HG03521 (cell line): Measurements from ENCODE around the gene EIF3I.

Experiments used
- ATAC-seq: cut with Tn5 transposase; IDR thresholded peaks from one replicate; pipeline ENCODE4 v1.9.1; 2021; ENCODE audit warnings: mild to moderate bottlenecking, moderate library complexity; ENCODE audit not compliant: unreplicated experiment

EIF3I gene

DNA sequence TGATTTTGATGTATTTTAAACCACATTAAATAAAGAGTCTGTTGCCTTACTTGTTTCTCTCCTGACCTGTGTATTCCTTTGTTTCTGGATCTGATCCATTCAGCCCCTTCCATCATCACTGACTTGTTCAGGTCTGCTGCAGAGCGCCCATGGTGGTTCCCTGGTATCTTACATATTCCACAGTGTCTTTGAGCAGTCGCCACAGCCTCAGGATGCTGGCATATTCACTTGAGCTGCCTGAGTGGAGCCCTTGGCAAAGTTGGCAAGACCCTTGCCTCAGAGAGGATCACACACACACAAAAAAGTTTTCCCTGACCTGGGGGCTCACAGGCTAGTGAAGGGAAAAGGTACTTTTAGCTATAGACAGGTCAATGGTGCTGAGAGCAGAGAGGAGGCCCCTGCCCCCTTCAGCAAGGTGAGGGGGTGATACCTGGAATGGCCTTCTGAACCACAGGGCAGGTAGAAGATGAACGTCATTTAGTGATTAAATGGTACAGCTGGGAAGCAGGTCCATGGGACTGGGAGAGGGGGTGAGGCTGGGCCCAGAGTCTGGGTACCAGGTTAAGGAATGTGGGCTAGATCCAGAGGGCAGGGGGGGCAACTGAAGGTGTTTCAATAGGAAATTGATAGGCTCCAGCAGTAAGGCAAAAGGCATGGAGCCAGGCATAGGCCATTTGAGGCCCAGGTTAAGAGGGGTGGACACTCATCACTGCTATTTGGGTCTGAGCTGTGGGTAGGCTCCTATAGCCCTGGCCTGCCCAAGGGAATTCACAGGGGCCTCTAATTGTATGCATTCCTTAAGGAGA is 23.8 kb upstream of the EIF3I start:
- ATAC-seq = no peak

DNA sequence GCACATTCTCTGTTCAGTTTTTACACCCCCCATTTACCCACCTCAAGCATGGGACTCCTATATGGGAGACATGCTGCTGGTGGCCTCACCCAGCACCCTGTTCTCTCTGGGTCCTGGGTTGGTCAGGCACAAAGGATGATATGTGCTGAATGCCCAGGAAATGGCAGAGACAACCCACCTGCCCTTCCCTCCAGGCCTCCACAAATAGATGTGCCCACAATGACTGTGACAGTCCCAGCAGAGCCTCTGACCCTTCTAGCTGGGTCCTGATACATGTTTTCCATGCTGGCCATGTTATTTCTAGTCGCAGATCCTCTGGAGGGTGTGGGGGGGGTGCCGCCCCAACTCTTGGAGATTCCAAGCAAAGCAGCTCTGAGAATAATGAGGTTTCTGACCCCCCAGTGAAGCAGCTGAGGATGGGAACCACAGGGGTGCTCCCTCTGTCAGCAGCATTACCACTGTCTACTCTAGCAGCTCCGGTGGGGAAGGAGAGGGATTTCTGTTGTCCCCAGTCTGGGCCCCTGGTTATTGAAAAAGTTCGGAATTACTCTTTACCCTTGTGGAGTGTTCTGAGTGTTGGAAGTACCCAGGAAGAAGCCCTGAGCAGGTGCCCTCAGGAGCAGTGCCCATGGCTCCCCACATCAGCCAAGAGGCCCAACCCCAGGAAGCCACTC is 23.0 kb upstream of the EIF3I start:
- ATAC-seq = no peak

DNA sequence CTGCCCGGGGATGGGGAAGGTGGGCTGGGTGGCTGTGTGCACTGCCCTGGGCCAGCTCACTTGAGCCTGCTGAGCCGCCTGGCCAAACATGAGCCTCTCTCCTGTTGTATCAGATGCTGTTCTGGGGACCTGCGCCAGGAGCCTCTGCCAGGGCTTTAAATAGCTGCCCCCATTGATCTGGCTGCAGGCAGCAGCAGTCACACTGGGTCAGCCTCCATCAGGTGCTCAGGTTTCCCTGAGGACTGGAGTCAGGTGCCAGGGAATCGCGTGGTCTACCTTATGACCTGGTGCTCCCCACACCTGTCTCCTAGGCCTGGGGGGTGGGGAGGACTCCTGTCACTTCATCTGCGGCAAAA is 22.5 kb upstream of the EIF3I start:
- no peak for ATAC-seq

DNA sequence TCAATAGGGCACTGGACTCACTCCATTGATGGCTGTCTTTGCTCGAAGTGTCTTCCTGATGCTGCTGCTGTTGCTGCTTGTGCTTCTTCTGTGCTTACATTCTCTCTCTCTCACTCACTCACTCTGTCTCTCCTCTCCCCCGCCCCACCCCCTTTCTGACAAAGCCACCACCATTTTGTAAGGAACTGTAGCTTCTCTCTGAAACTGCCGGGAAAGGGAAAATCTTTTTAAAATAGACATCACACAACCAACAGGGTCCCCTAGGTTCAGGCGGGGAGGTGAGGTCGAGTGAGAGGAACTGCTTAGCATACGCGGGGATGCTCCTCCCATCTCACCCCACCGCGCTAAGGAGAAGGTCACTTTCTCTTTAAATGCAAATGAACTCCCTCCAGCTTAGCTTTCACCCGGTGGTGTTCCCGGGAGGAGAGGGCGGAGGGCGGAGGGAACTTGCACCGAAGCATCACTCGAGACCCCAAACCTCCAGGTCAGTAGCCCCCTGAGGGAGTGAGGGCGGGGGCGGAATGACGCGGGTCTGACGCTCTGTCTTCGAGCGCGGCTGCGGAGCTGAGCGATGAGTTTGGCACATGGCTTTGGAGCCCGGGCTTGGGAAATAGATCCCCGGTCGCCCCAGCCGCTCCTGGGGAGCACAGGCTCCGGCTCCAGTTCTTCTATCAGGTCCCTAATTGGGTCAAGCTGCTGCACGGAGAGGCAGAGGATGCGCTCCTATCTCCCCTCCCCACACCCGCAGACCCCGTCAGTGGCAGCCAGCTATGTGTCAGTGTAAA is 21.8 kb upstream of the EIF3I start, which contains the start of gene CCDC28B:
Gene CCDC28B, plus strand, starts transcription at position 370 of the 785 bp plus-strand sequence. CDS start 1,341 bp downstream, outside the sequence.
- ATAC-seq = no peak

DNA sequence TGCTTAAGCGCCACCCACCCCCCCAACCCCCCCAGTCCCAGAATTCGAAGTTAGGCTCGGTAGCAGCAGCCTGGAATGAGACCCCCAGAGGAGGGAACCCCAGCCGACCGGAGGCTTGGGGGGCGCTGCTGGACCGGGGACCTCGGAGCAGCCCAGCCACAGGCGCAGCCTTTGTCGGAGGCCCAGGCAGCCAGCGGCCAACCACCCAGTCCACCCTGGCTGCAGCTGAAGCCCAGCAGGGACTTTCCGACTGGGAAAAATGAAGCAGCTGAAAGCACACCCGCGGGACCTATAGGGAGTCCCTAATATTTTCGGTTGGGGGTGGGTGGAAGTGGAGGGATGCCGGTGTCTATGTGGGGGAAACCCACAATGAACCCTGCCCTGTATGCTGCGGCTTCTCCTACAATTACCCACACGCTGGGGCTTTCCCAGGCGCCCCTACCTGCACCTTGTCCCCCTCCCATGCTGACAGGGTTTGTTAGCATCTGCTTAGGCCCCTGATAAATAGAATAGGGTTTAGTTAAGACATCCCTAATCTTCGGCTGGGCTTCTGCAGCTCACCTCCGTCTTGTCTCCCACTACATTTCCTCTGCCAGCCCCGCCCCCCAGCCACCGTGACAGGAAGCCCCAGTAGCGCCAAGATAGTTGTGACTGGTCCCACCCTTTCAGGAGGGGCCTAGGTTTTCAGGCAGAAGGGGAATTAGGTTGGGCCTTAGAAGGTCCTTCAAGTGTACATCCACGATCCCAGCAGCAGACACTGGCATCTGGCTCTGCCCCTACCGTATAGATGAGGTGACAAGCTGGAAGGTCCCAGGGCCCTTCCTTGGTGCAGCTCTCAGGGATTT is 21.0 kb upstream of the EIF3I start:
- no peak for ATAC-seq

DNA sequence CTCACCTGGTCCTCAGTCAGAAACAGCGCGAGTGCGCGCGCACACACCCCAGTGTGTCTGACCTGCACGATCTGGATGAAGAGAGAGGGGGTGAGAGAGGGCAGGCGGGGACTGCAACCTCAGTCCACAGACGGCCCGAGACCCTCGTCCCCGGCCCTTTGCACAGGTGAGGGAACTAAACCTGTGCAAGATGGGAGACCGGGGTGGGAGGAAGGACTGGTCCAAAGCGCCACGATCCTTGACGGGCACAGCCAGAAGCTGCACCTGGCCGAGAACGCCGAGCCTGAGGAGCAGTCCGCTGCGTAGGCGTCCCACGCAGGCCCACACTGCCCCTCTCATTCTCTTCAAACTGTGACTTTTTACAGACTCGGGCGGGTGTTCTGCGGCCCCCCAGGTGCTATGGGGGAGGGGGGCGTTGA is 17.3 kb upstream of the EIF3I start:
- ATAC-seq = no peak

DNA sequence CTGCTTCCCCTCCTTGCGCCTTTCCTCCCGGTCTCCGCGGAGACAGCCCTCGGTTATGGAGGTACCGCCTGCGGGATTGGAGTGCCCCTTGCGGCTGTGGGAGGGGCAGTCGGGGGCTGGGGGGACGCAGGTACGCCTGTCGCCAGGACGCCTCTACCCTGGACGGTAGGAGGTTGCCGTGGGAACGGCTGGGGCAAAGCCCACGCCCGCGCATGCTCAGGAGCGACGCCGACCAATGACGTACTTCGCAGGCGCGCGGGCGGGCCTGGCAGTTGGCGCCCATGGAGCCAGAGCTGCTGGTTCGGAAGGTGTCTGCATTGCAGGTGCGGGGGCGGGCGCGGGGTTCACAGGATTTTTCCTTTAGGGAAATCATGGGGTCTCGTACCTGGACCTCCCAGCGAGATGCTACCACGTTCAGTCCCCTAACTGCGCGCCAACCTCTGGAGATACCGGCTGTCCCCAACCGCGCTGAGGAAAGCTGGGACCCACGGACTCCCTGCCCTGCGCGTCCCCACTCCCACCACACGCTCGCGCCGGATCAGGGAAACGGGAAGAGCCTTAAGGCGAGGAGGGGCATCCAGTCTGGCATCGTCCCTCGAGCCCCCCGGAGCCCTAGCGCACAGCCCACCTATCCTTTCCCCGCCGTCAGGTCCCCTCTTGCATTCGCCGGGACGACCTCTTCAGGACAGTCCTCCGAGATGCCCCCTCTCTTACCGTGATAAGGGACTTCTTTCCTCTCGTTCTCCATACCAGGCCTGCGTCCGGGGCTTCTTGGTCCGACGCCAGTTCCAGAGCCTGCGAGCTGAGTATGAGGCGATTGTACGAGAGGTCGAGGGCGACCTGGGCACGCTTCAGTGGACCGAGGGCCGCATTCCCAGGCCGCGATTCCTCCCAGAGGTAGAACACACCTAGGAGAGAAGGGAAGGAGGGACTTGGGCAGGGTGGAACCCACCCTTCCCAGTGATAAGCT is 16.5 kb upstream of the EIF3I start, which contains the start of gene IQCC:
Gene IQCC, plus strand, starts transcription at position 271 of the 970 bp plus-strand sequence. Its CDS starts 11 bp downstream, at position 282.
- no peak for ATAC-seq

DNA sequence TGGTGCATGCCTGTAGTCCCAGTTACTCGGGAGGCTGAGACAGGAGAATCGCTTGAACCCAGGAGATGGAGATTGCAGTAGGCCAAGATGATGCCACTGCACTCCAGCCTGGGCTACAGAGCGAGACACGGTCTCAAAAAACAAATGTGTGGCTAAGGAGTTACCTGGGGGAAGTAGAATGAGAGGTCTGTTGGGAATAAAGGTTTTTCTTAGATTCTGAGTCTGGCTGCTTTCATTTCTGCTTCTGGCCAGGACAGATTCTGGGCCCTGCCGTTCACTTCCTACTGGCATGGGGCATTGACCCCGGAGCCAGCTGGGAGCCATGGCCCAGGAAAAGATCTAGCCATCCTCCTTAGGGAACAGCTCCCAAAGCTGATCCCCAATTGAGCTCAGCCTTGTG is 13.7 kb upstream of the EIF3I start:
- ATAC-seq = no peak

DNA sequence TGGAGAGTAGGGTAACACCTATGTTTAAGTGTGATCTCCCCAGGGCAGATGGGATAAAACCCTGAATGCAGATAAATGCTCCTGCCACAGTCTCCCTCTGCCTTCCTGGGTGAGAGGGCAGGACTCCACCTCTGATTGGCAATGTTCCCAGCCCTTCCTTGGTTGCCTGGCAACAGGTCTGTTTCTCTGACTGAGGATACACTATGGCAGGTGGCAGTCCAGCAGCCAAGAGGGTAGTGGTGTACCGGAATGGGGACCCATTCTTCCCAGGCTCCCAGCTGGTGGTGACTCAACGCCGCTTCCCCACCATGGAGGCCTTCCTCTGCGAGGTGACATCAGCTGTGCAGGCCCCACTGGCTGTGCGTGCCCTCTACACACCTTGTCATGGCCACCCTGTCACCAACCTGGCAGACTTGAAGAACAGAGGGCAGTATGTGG is 13.3 kb upstream of the EIF3I start, which contains the start of gene DCDC2B:
Gene DCDC2B, plus strand, starts transcription at position 199 of the 438 bp plus-strand sequence. Its CDS starts 5 bp downstream, at position 204.
- no peak for ATAC-seq

DNA sequence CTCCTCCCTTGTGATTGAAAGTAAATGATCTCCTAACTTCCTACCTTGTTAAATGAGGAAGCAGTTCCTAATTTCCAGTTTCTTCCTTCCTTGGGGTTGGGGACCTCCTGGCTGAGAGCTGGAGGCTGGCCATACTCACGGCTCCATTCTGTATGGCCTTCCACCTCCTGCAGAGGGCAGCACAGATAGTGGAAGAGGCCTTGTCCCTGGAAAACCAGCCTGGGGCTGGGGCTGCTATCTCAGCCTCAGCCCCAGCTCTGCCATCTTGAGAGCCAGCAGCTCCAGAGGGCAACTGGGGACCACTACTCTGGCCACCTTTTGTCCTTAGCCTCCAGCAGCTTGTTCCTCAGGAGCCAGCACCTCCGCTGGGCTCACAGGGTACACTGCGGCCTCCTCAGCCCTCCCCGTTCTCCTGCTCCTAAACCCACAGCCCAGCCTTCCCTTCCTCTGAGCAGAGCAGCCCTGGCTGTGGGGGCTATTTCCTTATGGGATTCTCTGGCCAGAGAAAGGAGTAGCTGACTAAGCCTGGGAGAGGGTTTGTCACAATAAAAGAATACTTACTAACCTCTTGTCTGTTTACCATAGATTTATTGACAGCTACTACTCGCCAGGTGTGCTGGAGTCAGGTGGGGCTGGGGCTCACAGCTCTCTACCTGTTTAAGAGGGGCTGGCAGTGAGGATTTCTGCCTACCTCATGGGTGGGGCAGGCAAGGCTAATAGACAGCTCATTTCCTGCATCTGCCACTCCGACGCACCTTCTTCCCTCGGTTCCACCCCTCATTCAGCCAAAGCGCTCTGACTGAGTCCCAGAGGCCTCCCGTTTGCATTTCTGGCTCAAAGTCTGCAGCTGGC is 6.4 kb upstream of the EIF3I start:
- ATAC-seq = no peak

DNA sequence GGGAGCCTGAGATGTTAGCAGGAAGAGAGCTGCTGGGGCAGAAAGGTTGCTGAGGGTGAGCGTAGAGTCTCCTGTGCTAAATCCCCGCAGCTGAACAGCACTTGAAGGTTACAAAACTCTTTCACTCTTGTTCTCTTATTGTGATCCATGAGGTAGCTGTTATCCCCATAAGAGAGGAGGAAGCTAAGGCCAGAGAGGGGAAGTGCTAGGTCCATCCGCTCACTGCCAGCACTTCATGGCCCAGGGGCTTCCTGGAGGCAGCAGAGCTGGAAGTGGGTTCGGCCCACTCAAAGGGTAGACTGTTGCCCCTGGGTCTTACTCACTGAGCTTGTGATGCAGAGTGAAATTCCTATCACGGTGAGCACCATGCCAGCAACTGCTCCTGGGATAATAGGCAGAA is 5.6 kb upstream of the EIF3I start:
- ATAC-seq = no peak

DNA sequence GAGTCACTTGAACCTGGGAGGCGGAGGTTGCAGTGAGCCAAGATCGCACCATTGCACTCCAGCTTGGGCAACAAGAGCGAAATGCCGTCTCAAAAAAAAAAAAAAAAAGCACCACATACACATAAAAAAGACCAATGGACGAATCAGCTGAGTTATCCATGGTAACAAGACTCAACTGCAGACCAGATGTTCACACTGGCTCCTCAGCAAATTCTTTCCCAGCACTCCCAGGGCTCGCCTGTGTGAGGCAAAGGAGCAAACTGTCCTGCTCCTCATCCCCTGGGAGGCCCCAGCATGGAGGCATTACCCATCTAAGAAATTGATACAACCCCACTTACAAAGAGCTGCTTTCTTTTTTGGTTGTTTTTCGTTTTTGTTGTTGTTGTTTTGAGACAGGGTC is 3.2 kb upstream of the EIF3I start:
- ATAC-seq = no peak

DNA sequence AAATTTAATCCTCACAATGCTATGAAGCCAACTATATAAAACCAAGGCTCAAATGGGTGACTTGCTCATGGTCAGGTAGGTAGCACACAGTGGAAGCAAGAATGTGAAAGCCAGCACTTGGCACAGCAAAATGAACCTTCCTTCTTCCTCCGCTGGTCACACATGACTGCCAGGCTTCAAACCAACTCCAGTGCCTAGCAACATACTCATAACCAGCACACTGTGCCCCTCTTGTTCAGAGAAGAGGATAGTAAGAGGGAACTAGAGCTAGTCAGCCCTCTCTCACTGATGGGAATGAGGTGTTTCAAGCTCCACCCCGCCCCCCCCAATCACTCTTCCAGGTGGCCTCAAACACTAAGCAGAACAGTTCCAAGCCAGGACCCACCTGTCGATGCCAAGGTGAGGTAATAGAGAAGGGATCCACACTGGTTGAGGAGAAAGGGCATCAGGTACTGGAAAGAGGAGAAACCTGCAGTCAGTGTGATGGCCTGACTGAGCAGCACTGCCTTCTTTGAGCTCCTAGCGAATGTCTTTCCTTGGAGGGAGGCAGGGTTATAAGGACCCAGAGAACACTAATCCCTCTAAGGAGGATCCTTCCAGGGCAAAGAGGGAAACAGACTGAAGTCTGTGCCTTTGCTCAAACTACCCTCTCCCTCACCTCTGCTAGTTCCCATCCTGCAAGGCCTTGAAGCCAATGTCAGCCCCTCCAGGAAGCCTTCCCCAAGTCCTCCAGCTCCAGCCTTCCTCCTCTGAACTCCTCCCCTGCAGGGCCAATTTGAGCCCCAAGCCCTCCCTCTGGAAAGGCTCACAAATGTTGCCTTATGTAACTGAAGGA is 1.2 kb upstream of the EIF3I start:
- ATAC-seq = no peak

DNA sequence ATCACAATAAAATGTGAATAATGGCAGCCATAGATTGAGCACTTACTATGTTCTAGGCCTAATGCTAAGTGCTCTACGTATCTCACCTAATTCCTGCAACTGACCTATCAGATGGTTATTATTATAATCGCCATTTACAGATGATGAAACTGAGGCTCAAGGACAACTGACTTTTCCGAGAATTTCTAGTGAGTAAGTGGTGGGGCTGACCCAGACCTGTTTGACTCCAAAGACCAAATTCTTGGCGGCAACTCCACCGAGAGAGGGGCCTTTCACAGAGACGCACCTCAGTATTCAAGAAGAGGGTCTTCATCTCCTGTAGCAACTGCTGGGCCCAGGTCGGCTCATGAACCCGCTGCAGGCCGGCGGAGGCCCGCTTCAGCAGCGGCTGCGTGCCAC is 627 bp upstream of the EIF3I start:
- no peak for ATAC-seq

DNA sequence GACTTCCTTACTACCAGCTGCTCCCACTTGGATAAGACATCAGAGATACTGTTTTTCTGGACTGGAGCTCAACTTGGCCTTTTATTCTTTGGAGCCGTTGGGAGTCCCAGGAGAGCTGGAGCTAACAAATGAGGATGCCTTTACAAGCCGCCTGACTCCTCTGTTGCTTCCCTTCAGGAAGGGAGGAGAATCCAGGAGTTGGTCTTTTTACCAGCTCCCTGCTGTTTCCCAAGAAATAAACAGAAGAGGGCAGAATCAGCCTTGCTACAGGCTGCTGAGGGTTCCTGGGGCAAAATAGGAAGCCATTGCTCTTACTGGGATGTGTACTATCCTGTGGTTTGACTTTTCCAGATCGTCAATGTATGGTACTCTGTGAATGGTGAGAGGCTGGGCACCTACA is 1.5 kb downstream of the EIF3I start:
- ATAC-seq = no peak

DNA sequence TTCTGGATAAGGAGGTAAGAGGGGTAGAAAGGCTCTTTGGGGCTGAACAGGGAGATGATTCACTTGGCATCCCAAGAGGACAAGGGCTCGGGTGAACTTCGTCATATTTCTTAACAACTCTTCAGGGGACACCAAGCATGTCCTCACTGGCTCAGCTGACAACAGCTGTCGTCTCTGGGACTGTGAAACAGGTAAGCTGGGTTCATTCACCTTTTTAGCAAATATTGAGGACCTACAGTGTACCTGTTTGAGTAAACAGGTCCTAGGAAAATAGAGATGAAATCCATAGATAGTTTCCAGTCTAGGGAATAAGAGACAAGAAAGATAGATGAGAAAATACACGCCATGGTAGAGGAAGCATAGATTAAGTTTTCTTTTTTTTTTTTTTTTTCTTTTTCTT is 2.1 kb downstream of the EIF3I start:
- ATAC-seq = no peak

DNA sequence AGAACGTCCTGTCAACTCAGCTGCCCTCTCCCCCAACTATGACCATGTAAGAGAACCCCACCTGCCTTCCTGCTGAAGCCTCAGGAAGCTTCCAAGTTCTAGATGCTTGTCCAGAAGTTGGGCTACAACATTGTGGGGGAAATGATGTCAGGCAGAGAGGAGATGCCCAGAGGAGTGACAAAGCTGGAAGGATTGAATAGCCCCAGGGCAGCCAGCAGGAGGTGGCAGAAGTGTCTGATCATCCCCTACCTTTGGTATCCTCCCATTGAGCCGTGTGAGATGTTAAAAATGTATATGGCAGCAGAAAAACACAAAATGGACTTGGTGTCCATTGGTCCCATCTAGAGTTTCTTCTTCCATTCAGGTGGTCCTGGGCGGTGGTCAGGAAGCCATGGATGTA is 6.6 kb downstream of the EIF3I start:
- ATAC-seq = no peak
